Progenitor cell of endocrine pancreas (in vitro differentiated cells): ENCODE results near the gene DEFB124. TPM values are rescaled to one million over a fixed set of nuclear protein-coding genes. Genes with fewer than 3 reads are reported as not detected.
"Not testable (repeated sequence)": the region's sequence is repeated elsewhere in the genome, so short reads cannot be mapped to it uniquely, and the experiment has no call there.

ENCODE experiments used
- DNase-seq: peaks from one replicate; pipeline ENCODE4 v3.0.0; 2021; ENCODE audit warnings: low spot score; ENCODE audit not compliant: unreplicated experiment
- H3K27ac Mint-ChIP-seq: 2 replicates; pipeline ENCODE4 v1.8.0; 2021; ENCODE audit warnings: mild to moderate bottlenecking, moderate library complexity, mixed read lengths
- H3K27me3 Mint-ChIP-seq: 2 replicates; pipeline ENCODE4 v1.8.0; 2021; ENCODE audit warnings: mixed read lengths
- H3K36me3 Mint-ChIP-seq: 2 replicates; pipeline ENCODE4 v1.8.0; 2022; ENCODE audit warnings: mixed read lengths; ENCODE audit not compliant: insufficient read depth
- H3K4me1 Mint-ChIP-seq: 2 replicates; pipeline ENCODE4 v1.8.0; 2021; ENCODE audit warnings: low read depth, mixed read lengths
- H3K4me3 Mint-ChIP-seq: 2 replicates; pipeline ENCODE4 v1.8.0; 2021; ENCODE audit warnings: low read depth, mild to moderate bottlenecking, moderate library complexity, mixed read lengths
- H3K9me3 Mint-ChIP-seq: 2 replicates; pipeline ENCODE4 v1.8.0; 2021; ENCODE audit warnings: low read depth, mixed read lengths
- CTCF ChIP-seq: fragments of 200-600 bp; sonication (generic); IDR thresholded peaks from one replicate; pipeline ENCODE4 v1.5.0; 2021; ENCODE audit warnings: antibody characterized with exemption, mild to moderate bottlenecking; ENCODE audit not compliant: unreplicated experiment
- total RNA-seq: library from RNA; stranded (reverse); gene quantifications from 2 replicates; pipeline ENCODE4 v1.2.1, GENCODE V29; 2021

Gene DEFB124
- total RNA-seq, 1 donor from 2014 or later, result not detected

GRCh38 chr20:31430568-31431115 is 44.3 kb downstream of the DEFB124 start:
- Mint-ChIP-seq H3K4me1 (no peaks in the 10 kb centered on the region), H3K4me3 (no peak overlapping the region), H3K9me3 (peaks cover 48% of the 10 kb centered on the region)

GRCh38 chr20:31427576-31427975 is 47.4 kb downstream of the DEFB124 start:
- H3K4me1 Mint-ChIP-seq, DNase-seq, H3K27ac Mint-ChIP-seq, H3K27me3 Mint-ChIP-seq, H3K4me3 Mint-ChIP-seq, H3K36me3 Mint-ChIP-seq: not testable (repeated sequence)
- H3K9me3 Mint-ChIP-seq, result peaks cover 56% of the 10 kb centered on the region

More at GRCh38 chr20:31430568-31431115, 44.3 kb downstream of the DEFB124 start:
- Mint-ChIP-seq H3K27me3 (no peaks in the 10 kb centered on the region), H3K27ac (no peak overlapping the region), H3K36me3 (peaks cover 3% of the 10 kb centered on the region)
- TF ChIP-seq CTCF, result no peak
- no peak for DNase-seq

GRCh38 chr20:31426891-31427551 is 47.9 kb downstream of the DEFB124 start:
- not testable (repeated sequence) for H3K27ac Mint-ChIP-seq, DNase-seq, H3K36me3 Mint-ChIP-seq, H3K27me3 Mint-ChIP-seq, H3K4me1 Mint-ChIP-seq, H3K4me3 Mint-ChIP-seq
- H3K9me3 Mint-ChIP-seq, result peaks cover 54% of the 10 kb centered on the region

GRCh38 chr20:31425797-31426196 is 49.1 kb downstream of the DEFB124 start:
- no peak for DNase-seq
- Mint-ChIP-seq H3K27me3 (no peaks in the 10 kb centered on the region), H3K36me3 (no peaks in the 10 kb centered on the region), H3K9me3 (peaks cover 57% of the 10 kb centered on the region), H3K4me1 (no peaks in the 10 kb centered on the region), H3K27ac (no peak overlapping the region), H3K4me3 (no peak overlapping the region)
- TF ChIP-seq CTCF, result no peak

GRCh38 chr20:31418307-31418706 is 56.6 kb downstream of the DEFB124 start:
- H3K4me1 Mint-ChIP-seq, result no peaks in the 10 kb centered on the region
- no peak for DNase-seq
- no peak overlapping the region for H3K27ac Mint-ChIP-seq
- no peaks in the 10 kb centered on the region for H3K27me3 Mint-ChIP-seq
- no peak for TF ChIP-seq CTCF
- peaks cover 8% of the 10 kb centered on the region for H3K36me3 Mint-ChIP-seq
- peaks cover 74% of the 10 kb centered on the region for H3K9me3 Mint-ChIP-seq
- H3K4me3 Mint-ChIP-seq, result no peak overlapping the region

- Mint-ChIP-seq H3K27ac (no peak overlapping the region), H3K36me3 (peaks cover 8% of the 10 kb centered on the region), H3K4me3 (no peak overlapping the region), H3K4me1 (no peaks in the 10 kb centered on the region), H3K27me3 (no peaks in the 10 kb centered on the region), H3K9me3 (peaks cover 76% of the 10 kb centered on the region)
- no peak for DNase-seq
- no peak for TF ChIP-seq CTCF
Observed at GRCh38 chr20:31415653-31416052, 59.3 kb downstream of the DEFB124 start.

Other genes with a start within 250 kb of the DEFB124 start
- gene DEFB115, start 217.5 kb downstream of the DEFB124 start, total RNA-seq, result not detected in 2 replicates
- gene DEFB116, start 166.5 kb downstream of the DEFB124 start, total RNA-seq, result not detected in 2 replicates
- not detected in 2 replicates for gene DEFB118, start 106.5 kb downstream of the DEFB124 start, total RNA-seq
- gene DEFB119, start 84.5 kb downstream of the DEFB124 start, total RNA-seq, result not detected in 2 replicates
- gene DEFB121, start 68.9 kb downstream of the DEFB124 start, total RNA-seq, result not detected in 2 replicates
- gene DEFB123, start 34.5 kb downstream of the DEFB124 start, total RNA-seq, result not detected in 2 replicates
- not detected in 2 replicates for gene REM1, start 161 bp upstream of the DEFB124 start, total RNA-seq
- 211 and 217 TPM in 2 replicates for gene HM13, start 39.3 kb upstream of the DEFB124 start, total RNA-seq
- gene ID1, start 130.2 kb upstream of the DEFB124 start, total RNA-seq, result 322 and 326 TPM in 2 replicates
- not detected in 2 replicates for gene COX4I2, start 162.8 kb upstream of the DEFB124 start, total RNA-seq
- gene BCL2L1, start 247.7 kb upstream of the DEFB124 start, total RNA-seq, result 130 and 136 TPM in 2 replicates